GM12801 (cell line): Measurements from ENCODE around the gene B3GNT5.

Source experiments
- CTCF ChIP-seq: IDR thresholded peaks from one replicate; pipeline ENCODE4 v1.5.1; 2011; ENCODE audit warnings: control low read depth; ENCODE audit not compliant: insufficient read length; ENCODE audit errors: extremely low read depth

B3GNT5 gene

GRCh38 chr3:183295211-183295610 is 42.2 kb downstream of the B3GNT5 start:
- no peak for TF ChIP-seq CTCF

- TF ChIP-seq CTCF, result no peak
These were observed 43.9 kb downstream of the B3GNT5 start for GRCh38 chr3:183296944-183297343.

GRCh38 chr3:183298701-183299153 is 45.7 kb downstream of the B3GNT5 start:
- no peak for TF ChIP-seq CTCF

- TF ChIP-seq CTCF, result no peak
These were observed 46.9 kb downstream of the B3GNT5 start for GRCh38 chr3:183299976-183300375.

GRCh38 chr3:183300996-183301562 is 48.0 kb downstream of the B3GNT5 start:
- no peak for TF ChIP-seq CTCF

GRCh38 chr3:183301937-183302580 is 49.0 kb downstream of the B3GNT5 start:
- TF ChIP-seq CTCF, result no peak

GRCh38 chr3:183303690-183304089 is 50.6 kb downstream of the B3GNT5 start:
- TF ChIP-seq CTCF, result no peak
